AG04450 (cell line): ENCODE results near the gene EPS15. TPM values are rescaled to one million over a fixed set of nuclear protein-coding genes. Genes with fewer than 3 reads are reported as not detected.

Source experiments
- CTCF ChIA-PET: fragments of 300-600, 350-600 bp; formaldehyde crosslinking; extraction: SDS; loops from one replicate; lab custom pipeline; 2022; ENCODE audit warnings: antibody characterized with exemption, inconsistent platforms; lab: Charles Lee
- POLR2A ChIA-PET: fragments of 350-600 bp; formaldehyde crosslinking; extraction: SDS; loops from one replicate; lab custom pipeline; 2021; ENCODE audit warnings: antibody characterized with exemption, inconsistent platforms; lab: Yijun Ruan, JAX
- DNase-seq: peaks from one replicate; pipeline ENCODE4 v3.0.0-alpha.2; 2011; ENCODE audit warnings: low read depth, low spot score
- H3K27ac ChIP-seq: one replicate; pipeline ENCODE4 v1.5.1; 2012; ENCODE audit warnings: low read depth, low read length, control low read depth
- H3K27me3 ChIP-seq: one replicate; pipeline ENCODE4 v1.6.0; 2012; ENCODE audit warnings: low read length; ENCODE audit not compliant: control insufficient read depth, insufficient read depth
- H3K4me3 ChIP-seq: 2 replicates; pipeline ENCODE4 v1.5.1; 2011; ENCODE audit warnings: mild to moderate bottlenecking, low read depth, low read length, control low read depth
- H3K9me3 ChIP-seq: 2 replicates; pipeline ENCODE4 v1.5.1; 2012; ENCODE audit warnings: low read length; ENCODE audit not compliant: control insufficient read depth, insufficient read depth
- polyA plus RNA-seq: library from polyadenylated mRNA; depleted of rRNA; stranded (reverse); fragments of >200 nt; gene quantifications from 2 replicates; pipeline ENCODE4 v1.2.3, GENCODE V29; 2011
- TF ChIP-seq, protein P1 (sequence below): IDR thresholded peaks from 2 replicates; pipeline ENCODE4 v1.5.1; 2011; ENCODE audit warnings: low read depth, low read length, control low read depth, inconsistent platforms

Gene EPS15
- polyA plus RNA-seq, 1 experiment: 55.4 TPM

GRCh38 chr1:51331206-51332100 is 187.6 kb downstream of the EPS15 start:
- H3K27ac ChIP-seq: peak overlapping the region; percentile 21
- H3K9me3 ChIP-seq: no peaks in the 10 kb centered on the region
- TF ChIP-seq, protein P1, sequence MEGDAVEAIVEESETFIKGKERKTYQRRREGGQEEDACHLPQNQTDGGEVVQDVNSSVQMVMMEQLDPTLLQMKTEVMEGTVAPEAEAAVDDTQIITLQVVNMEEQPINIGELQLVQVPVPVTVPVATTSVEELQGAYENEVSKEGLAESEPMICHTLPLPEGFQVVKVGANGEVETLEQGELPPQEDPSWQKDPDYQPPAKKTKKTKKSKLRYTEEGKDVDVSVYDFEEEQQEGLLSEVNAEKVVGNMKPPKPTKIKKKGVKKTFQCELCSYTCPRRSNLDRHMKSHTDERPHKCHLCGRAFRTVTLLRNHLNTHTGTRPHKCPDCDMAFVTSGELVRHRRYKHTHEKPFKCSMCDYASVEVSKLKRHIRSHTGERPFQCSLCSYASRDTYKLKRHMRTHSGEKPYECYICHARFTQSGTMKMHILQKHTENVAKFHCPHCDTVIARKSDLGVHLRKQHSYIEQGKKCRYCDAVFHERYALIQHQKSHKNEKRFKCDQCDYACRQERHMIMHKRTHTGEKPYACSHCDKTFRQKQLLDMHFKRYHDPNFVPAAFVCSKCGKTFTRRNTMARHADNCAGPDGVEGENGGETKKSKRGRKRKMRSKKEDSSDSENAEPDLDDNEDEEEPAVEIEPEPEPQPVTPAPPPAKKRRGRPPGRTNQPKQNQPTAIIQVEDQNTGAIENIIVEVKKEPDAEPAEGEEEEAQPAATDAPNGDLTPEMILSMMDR: no peak
- H3K4me3 ChIP-seq: no peak overlapping the region
- peaks cover 4% of the 10 kb centered on the region for H3K27me3 ChIP-seq
- DNase-seq: no peak
- ChIA-PET POLR2A (interaction anchor here (0.8 kb wide), 1 partner anchor 95 kb away, joined by 3 read pairs; the partner anchor contains the start of gene RNF11), CTCF (interaction anchor here (1.6 kb wide), 2 partner anchors 34 to 203 kb away, joined by 4 to 5 read pairs; no protein-coding TSS in a partner anchor)

DNA sequence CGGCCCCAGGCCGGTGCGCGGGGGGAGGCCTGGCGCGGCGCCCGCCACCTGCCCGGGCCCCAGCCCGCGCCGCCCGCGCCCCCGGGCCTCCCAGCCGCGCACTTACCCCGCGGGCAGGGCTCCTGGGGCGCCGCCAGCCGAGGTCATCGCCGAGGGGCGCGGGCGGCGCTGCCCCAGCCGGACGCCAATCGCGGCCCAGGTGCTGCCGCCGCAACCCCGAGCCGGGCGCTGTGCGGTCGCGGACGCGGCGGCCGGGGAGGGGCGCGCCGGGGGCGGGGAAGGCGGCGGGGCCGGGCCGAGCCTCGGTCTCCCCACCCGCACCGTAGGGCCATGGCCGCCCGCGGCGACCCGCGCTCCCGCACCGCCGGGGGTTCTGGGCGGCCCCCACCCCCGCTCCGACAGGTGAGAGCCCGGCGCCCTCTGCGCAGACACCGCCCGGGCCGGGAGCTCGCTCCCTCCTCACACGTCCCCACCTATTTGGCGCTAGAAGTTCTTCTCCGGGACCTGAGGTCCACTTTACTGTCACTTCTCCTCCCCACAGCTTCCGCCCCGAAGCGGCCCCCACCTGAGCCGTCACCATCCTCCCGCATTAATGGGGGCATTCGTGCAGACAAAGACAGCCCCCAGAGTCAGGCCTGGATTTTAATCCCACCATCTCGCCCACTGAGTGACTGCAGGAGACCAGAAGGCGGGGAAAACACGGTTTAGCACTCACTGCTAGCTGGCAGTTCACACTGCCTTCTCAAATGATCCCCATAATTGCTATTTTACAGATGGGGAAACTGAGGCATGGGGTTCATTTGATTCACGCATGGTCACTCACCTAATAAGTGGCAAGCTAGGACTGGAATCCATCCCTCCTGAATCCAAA is 188.5 kb downstream of the EPS15 start, which contains the start of gene TTC39A:
TSS of gene TTC39A (minus strand) at position 232 of the 871 bp plus-strand sequence. CDS start at position 147, 85 bp downstream.
- DNase-seq: no peak
- CTCF ChIA-PET: interaction anchor here (1.6 kb wide), 2 partner anchors 33 to 204 kb away, joined by 4 to 5 read pairs; no protein-coding TSS in a partner anchor
- H3K27me3 ChIP-seq: peaks cover 2% of the 10 kb centered on the region
- TF ChIP-seq, protein P1: no peak
- H3K4me3 ChIP-seq: peak within 1 kb of the TSS; percentile 42
- H3K27ac ChIP-seq: peak within 1 kb of the TSS; percentile 21
- H3K9me3 ChIP-seq: no peaks in the 10 kb centered on the region
- POLR2A ChIA-PET: no interaction called here

DNA sequence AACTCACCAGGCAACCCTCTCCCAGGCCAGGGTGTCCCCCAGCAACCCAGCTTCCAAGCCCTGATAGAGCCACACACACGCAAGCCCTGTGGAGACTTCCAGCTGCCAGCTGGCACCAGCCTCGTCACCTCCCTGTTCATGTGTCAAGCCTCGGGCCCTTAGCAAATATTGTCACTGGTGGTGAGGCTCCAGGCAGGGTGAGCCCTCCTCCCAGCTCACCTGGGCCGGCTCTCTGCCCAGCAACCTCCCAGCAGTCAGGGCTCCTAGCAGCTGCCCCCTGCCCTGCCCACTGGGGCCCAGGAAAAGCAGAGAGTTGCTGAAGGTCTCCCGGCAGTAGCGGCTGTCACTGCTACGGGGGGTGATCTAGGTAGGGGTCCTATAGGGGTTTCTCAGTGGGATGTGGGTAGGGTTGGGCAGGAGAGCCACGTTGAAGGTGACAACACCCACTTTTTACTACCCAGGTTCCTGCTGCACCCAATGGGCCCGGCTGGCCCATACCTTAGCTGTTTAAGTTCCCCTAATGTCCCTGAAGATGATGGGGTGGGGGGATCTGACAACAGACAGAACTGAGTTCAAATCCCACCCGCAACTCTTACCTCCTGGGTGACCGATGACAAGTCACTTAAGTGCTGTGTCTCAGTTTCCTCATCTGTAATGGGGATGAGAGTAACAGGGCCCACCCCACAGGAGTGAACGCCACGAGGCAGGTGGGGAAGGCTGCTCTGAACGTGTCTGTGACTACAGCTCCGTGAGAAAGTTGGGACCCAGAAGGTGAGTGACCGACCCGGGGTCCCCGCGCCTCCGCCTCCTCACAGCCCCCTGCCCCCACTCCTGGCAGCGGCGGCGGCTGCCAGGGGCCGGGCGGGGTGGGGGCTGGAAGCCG is 189.4 kb downstream of the EPS15 start:
- H3K27ac ChIP-seq: no peak overlapping the region

GRCh38 chr1:51328926-51329325 is 190.1 kb downstream of the EPS15 start:
- peaks cover 2% of the 10 kb centered on the region for H3K27me3 ChIP-seq
- ChIA-PET POLR2A (no interaction called here), CTCF (interaction anchor here (0.7 kb wide), 1 partner anchor 32 kb away, joined by 4 read pairs; no protein-coding TSS in a partner anchor)
- H3K27ac ChIP-seq: no peak overlapping the region
- no peak overlapping the region for H3K4me3 ChIP-seq
- DNase-seq: no peak
- TF ChIP-seq, protein P1: no peak
- H3K9me3 ChIP-seq: no peaks in the 10 kb centered on the region

More for the DNA sequence above, 189.4 kb downstream of the EPS15 start:
- TF ChIP-seq, protein P1: no peak
- H3K4me3 ChIP-seq: peak overlapping the region; percentile 7; the same call in 1 of the 2 replicates
- ChIA-PET POLR2A (no interaction called here), CTCF (interaction anchor here (0.7 kb wide), 1 partner anchor 33 kb away, joined by 4 read pairs; no protein-coding TSS in a partner anchor)
- no peaks in the 10 kb centered on the region for H3K9me3 ChIP-seq
- H3K27me3 ChIP-seq: peaks cover 2% of the 10 kb centered on the region
- no peak for DNase-seq
